GM18499 (cell line): ENCODE measurements around the gene COL25A1.

Experiments used
- ATAC-seq: cut with Tn5 transposase; IDR thresholded peaks from one replicate; pipeline ENCODE4 v1.9.1; 2021; ENCODE audit warnings: moderate number of reproducible peaks; ENCODE audit not compliant: insufficient read depth, unreplicated experiment

The COL25A1 gene

GRCh38 chr4:108795733-108796132, 506.7 kb downstream of the COL25A1 start:
- no peak for ATAC-seq

GRCh38 chr4:108794136-108794535, 508.3 kb downstream of the COL25A1 start:
- no peak for ATAC-seq

GRCh38 chr4:108793415-108793814, 509.0 kb downstream of the COL25A1 start:
- ATAC-seq, result no peak

- no peak for ATAC-seq
Observed at GRCh38 chr4:108788731-108789130, 513.7 kb downstream of the COL25A1 start.

- no peak for ATAC-seq
Observed at GRCh38 chr4:108787724-108788123, 514.7 kb downstream of the COL25A1 start.

GRCh38 chr4:108787106-108787505, 515.4 kb downstream of the COL25A1 start:
- no peak for ATAC-seq

- no peak for ATAC-seq
Observed at GRCh38 chr4:108786351-108786750, 516.1 kb downstream of the COL25A1 start.

- no peak for ATAC-seq
Observed at GRCh38 chr4:108783665-108784463, 518.6 kb downstream of the COL25A1 start.

- no peak for ATAC-seq
Observed at GRCh38 chr4:108779958-108780357, 522.5 kb downstream of the COL25A1 start.

GRCh38 chr4:108777388-108777787, 525.1 kb downstream of the COL25A1 start:
- no peak for ATAC-seq

- ATAC-seq, result no peak
Observed at GRCh38 chr4:108775921-108776320, 526.5 kb downstream of the COL25A1 start.

GRCh38 chr4:108774809-108775530, 527.5 kb downstream of the COL25A1 start:
- no peak for ATAC-seq

GRCh38 chr4:108772402-108772801, 530.1 kb downstream of the COL25A1 start:
- no peak for ATAC-seq

GRCh38 chr4:108766058-108766457, 536.4 kb downstream of the COL25A1 start:
- no peak for ATAC-seq

GRCh38 chr4:108763986-108764385, 538.5 kb downstream of the COL25A1 start:
- ATAC-seq, result no peak

GRCh38 chr4:108763226-108763593, 539.2 kb downstream of the COL25A1 start:
- no peak for ATAC-seq

- ATAC-seq, result no peak
Observed at GRCh38 chr4:108762559-108763225, 539.8 kb downstream of the COL25A1 start, which contains the start of gene ETNPPL. Gene ETNPPL (minus strand): TSS chr4:108763053. CDS start chr4:108762898, 155 bp downstream.
